H1 (cell line): ENCODE data around the gene MYH9. TPM values are rescaled to one million over a fixed set of nuclear protein-coding genes. Genes with fewer than 3 reads are reported as not detected.

Experiments used
- CTCF ChIA-PET: fragments of 300-600 bp; sonication (Branson Sonifier 250); formaldehyde crosslinking; loops from one replicate; lab custom pipeline; 2021; ENCODE audit not compliant: partially characterized antibody; lab: Charles Lee
- POLR2A ChIA-PET: fragments of 300-600 bp; sonication (Branson Sonifier 250); formaldehyde crosslinking; loops from one replicate; lab custom pipeline; 2021; ENCODE audit warnings: inconsistent platforms; ENCODE audit not compliant: partially characterized antibody; lab: Charles Lee
- DNase-seq, 2 experiments: peaks; one replicate each; pipeline versions ENCODE4 v3.0.0 to v3.0.0-alpha.2; 2010 to 2022; ENCODE audit warnings: low spot score in 2 of 2, low read depth in 1 of 2, mixed read lengths in 1 of 2
- FAIRE-seq: peaks from 2 replicates; lab custom pipeline; 2011; peaks lifted over from hg19 to GRCh38; lab: Jason Lieb, UNC
- H2AFZ ChIP-seq: 2 replicates; pipeline ENCODE4 v1.8.1; 2012; ENCODE audit warnings: low read length, inconsistent platforms
- H2AK5ac ChIP-seq: 2 replicates; pipeline ENCODE4 v1.6.1; 2013; ENCODE audit warnings: low read depth, low read length
- H2BK120ac ChIP-seq: replicated peaks from 2 replicates; pipeline ENCODE3; 2013; ENCODE audit warnings: low read depth, low read length, inconsistent platforms
- H2BK12ac ChIP-seq: 2 replicates; pipeline ENCODE4 v1.6.1; 2013; ENCODE audit warnings: low read depth, low read length
- H2BK15ac ChIP-seq: 2 replicates; pipeline ENCODE4 v1.6.1; 2013; ENCODE audit warnings: low read length
- H2BK20ac ChIP-seq: 2 replicates; pipeline ENCODE4 v1.6.1; 2013; ENCODE audit warnings: low read length
- H2BK5ac ChIP-seq: 2 replicates; pipeline ENCODE4 v1.6.1; 2013; ENCODE audit warnings: low read depth, low read length
- H3K14ac ChIP-seq: 2 replicates; pipeline ENCODE4 v1.6.1; 2013; ENCODE audit warnings: inconsistent platforms; ENCODE audit not compliant: insufficient read length
- H3K18ac ChIP-seq: 2 replicates; pipeline ENCODE4 v1.6.1; 2013; ENCODE audit warnings: low read length; ENCODE audit errors: extremely low read depth
- H3K23ac ChIP-seq: 2 replicates; pipeline ENCODE4 v1.6.1; 2013; ENCODE audit warnings: inconsistent platforms; ENCODE audit not compliant: insufficient read length
- H3K23me2 ChIP-seq: 2 replicates; pipeline ENCODE4 v1.6.1; 2013; ENCODE audit warnings: low read depth, low read length
- H3K27ac ChIP-seq: 2 replicates; pipeline ENCODE4 v1.6.1; 2011; ENCODE audit warnings: low read depth, low read length, inconsistent platforms
- H3K27me3 ChIP-seq, 4 experiments: replicated peaks in 1 of 4; 1 replicate in 1 of 4; 2 replicates in 3 of 4; pipeline versions ENCODE4 v1.6.1 to v1.8.1; 2011 to 2013; ENCODE audit warnings: low read length in 3 of 4, mild to moderate bottlenecking in 3 of 4, inconsistent platforms in 2 of 4, mixed read lengths in 2 of 4, moderate library complexity in 1 of 4; ENCODE audit not compliant: control insufficient read depth in 3 of 4, insufficient read depth in 3 of 4; ENCODE audit errors: extremely low read depth in 1 of 4
- H3K36me3 ChIP-seq, 4 experiments: 2 replicates each; pipeline versions ENCODE4 v1.6.1 to v1.8.1; 2011 to 2013; ENCODE audit warnings: mild to moderate bottlenecking in 4 of 4, low read length in 3 of 4, moderate library complexity in 2 of 4, control low read depth in 1 of 4, inconsistent platforms in 1 of 4; ENCODE audit not compliant: insufficient read depth in 4 of 4, control insufficient read depth in 2 of 4
- H3K4ac ChIP-seq: replicated peaks from 2 replicates; pipeline ENCODE3; 2013; ENCODE audit warnings: low read length, low read depth, mixed read lengths, inconsistent platforms; ENCODE audit not compliant: insufficient read length
- H3K4me1 ChIP-seq, 4 experiments: replicated peaks in 1 of 4; 1 replicate in 1 of 4; 2 replicates in 3 of 4; pipeline versions ENCODE4 v1.6.1 to v1.8.1; 2011 to 2013; ENCODE audit warnings: low read length in 3 of 4, inconsistent platforms in 2 of 4, mixed read lengths in 1 of 4; ENCODE audit not compliant: insufficient read depth in 4 of 4, control insufficient read depth in 3 of 4
- H3K4me2 ChIP-seq, 2 experiments: 2 replicates each; pipeline versions ENCODE4 v1.6.1 to v1.8.1; 2011 to 2013; ENCODE audit warnings: low read depth in 2 of 2, low read length in 2 of 2, control low read depth in 1 of 2, inconsistent platforms in 1 of 2, mild to moderate bottlenecking in 1 of 2; ENCODE audit not compliant: insufficient read depth in 1 of 2
- H3K4me3 ChIP-seq, 4 experiments: fragments of 200-600, 300-600 bp in 1 of 4; sonication (generic), shearing (Covaris generic), sonication (Bioruptor Twin) in 1 of 4; 2 replicates each; pipeline versions ENCODE4 v1.5.1 to v1.8.1; 2011 to 2016; ENCODE audit warnings: low read length in 4 of 4, low read depth in 3 of 4, control low read depth in 2 of 4, inconsistent platforms in 2 of 4, mild to moderate bottlenecking in 2 of 4, mixed read lengths in 1 of 4, moderate library complexity in 1 of 4; ENCODE audit not compliant: insufficient read depth in 2 of 4; ENCODE audit errors: extremely low read depth in 1 of 4
- H3K56ac ChIP-seq: replicated peaks from 2 replicates; pipeline ENCODE3; 2013; ENCODE audit warnings: low read depth, mild to moderate bottlenecking, mixed read lengths, low read length, inconsistent platforms; ENCODE audit not compliant: insufficient read length
- H3K79me1 ChIP-seq: 2 replicates; pipeline ENCODE4 v1.6.1; 2013; ENCODE audit warnings: low read depth, low read length, control low read depth
- H3K79me2 ChIP-seq, 2 experiments: 2 replicates each; pipeline versions ENCODE4 v1.6.1 to v1.8.1; 2012 to 2013; ENCODE audit warnings: low read length in 2 of 2, mild to moderate bottlenecking in 2 of 2, inconsistent platforms in 1 of 2; ENCODE audit not compliant: insufficient read depth in 2 of 2, control insufficient read depth in 1 of 2
- H3K9ac ChIP-seq, 4 experiments: replicated peaks in 1 of 4; 1 replicate in 1 of 4; 2 replicates in 3 of 4; pipeline versions ENCODE4 v1.6.1 to v1.8.1; 2011 to 2013; ENCODE audit warnings: low read depth in 3 of 4, low read length in 3 of 4, control low read depth in 2 of 4, mild to moderate bottlenecking in 2 of 4, moderate library complexity in 2 of 4, inconsistent platforms in 1 of 4; ENCODE audit errors: extremely low read depth in 1 of 4
- H3K9me3 ChIP-seq, 2 experiments: 2 replicates each; pipeline versions ENCODE4 v1.6.1 to v1.8.1; 2012 to 2013; ENCODE audit warnings: mild to moderate bottlenecking in 2 of 2, moderate library complexity in 2 of 2, control low read depth in 1 of 2, inconsistent platforms in 1 of 2, low read depth in 1 of 2, low read length in 1 of 2, mixed read lengths in 1 of 2; ENCODE audit not compliant: insufficient read depth in 2 of 2
- H4K20me1 ChIP-seq, 2 experiments: replicated peaks in 1 of 2; 2 replicates each; pipeline versions ENCODE3 to v1.8.1; 2011 to 2013; ENCODE audit warnings: inconsistent platforms in 2 of 2, low read length in 2 of 2, mild to moderate bottlenecking in 1 of 2; ENCODE audit not compliant: insufficient read depth in 2 of 2, control insufficient read depth in 1 of 2
- H4K5ac ChIP-seq: 2 replicates; pipeline ENCODE4 v1.6.1; 2013; ENCODE audit warnings: low read length, low read depth, mixed read lengths, inconsistent platforms; ENCODE audit not compliant: insufficient read length
- H4K8ac ChIP-seq: 2 replicates; pipeline ENCODE4 v1.8.0; 2013; ENCODE audit warnings: mild to moderate bottlenecking, moderate library complexity, low read length, inconsistent platforms; ENCODE audit not compliant: insufficient read depth; ENCODE audit errors: extremely low read depth
- H4K91ac ChIP-seq: replicated peaks from 2 replicates; pipeline ENCODE3; 2013; ENCODE audit warnings: low read length, mixed read lengths, inconsistent platforms; ENCODE audit not compliant: insufficient read length
- ATF2 ChIP-seq: IDR thresholded peaks from 2 replicates; pipeline ENCODE4 v1.6.1; 2012; ENCODE audit warnings: low read length, inconsistent platforms
- HDAC2 ChIP-seq, 2 experiments: fragments of 300-600 bp in 1 of 2; sonication (generic) in 1 of 2; IDR thresholded peaks; 2 replicates each; pipeline ENCODE4 v1.6.1; 2011 to 2012; ENCODE audit warnings: low read depth in 2 of 2, low read length in 2 of 2, mild to moderate bottlenecking in 2 of 2, moderate library complexity in 2 of 2, borderline replicate concordance in 1 of 2, inconsistent platforms in 1 of 2
- JUND ChIP-seq: IDR thresholded peaks from 2 replicates; pipeline ENCODE4 v1.6.1; 2011; ENCODE audit warnings: mild to moderate bottlenecking, improper control_type of control experiment, low read length
- MAFK ChIP-seq: IDR thresholded peaks from 2 replicates; pipeline ENCODE4 v1.6.1; 2012; ENCODE audit warnings: low read depth, mild to moderate bottlenecking, improper control_type of control experiment, low read length
- MAX ChIP-seq: IDR thresholded peaks from 2 replicates; pipeline ENCODE4 v1.6.1; 2012; ENCODE audit warnings: inconsistent platforms
- POLR2A ChIP-seq, 2 experiments: IDR thresholded peaks; 1 replicate in 1 of 2; 2 replicates in 1 of 2; pipeline ENCODE4 v1.6.1; 2011; ENCODE audit warnings: low read depth in 2 of 2, low read length in 2 of 2, mild to moderate bottlenecking in 2 of 2; ENCODE audit errors: control extremely low read depth in 1 of 2
- SP1 ChIP-seq: IDR thresholded peaks from 2 replicates; pipeline ENCODE4 v1.6.1; 2011; ENCODE audit warnings: low read depth, low read length
- SP2 ChIP-seq: IDR thresholded peaks from 2 replicates; pipeline ENCODE4 v1.6.1; 2012; ENCODE audit warnings: mild to moderate bottlenecking, low read length, inconsistent platforms
- SUZ12 ChIP-seq: fragments of 200-600 bp; sonication (generic); IDR thresholded peaks from 2 replicates; pipeline ENCODE4 v1.6.1; 2012; ENCODE audit warnings: mild to moderate bottlenecking, inconsistent platforms, low read length, moderate library complexity, mixed read lengths
- WGBS, 2 experiments: shearing (Covaris generic) in 1 of 2; methylation state at CpG; one replicate each; pipeline versions ENCODE4 v1.1.6 to v1.1.7; 2013 to 2015; ENCODE audit warnings: low lambda C conversion rate in 2 of 2, mixed read lengths in 2 of 2, inconsistent platforms in 1 of 2, low coverage in 1 of 2, missing lambda C conversion rate in 1 of 2; ENCODE audit not compliant: insufficient replicate concordance in 2 of 2, insufficient coverage in 1 of 2, insufficient read length in 1 of 2; ENCODE audit errors: extremely low coverage in 1 of 2, missing lambda C conversion rate in 1 of 2; 5-methylcytosine and 5-hydroxymethylcytosine counted together
- polyA plus RNA-seq, 7 experiments: library from polyadenylated mRNA; depleted of rRNA in 3 of 7; stranded (reverse) in 5 of 7; unstranded in 2 of 7; fragments of >200 nt in 5 of 7; fragments of 200-250 nt in 2 of 7; gene quantifications; 1 replicate in 5 of 7; 2 replicates in 1 of 7; 4 replicates in 1 of 7; pipeline versions ENCODE4 v1.2.1 to v1.2.3, GENCODE V29; 2011 to 2013; ENCODE audit warnings: missing spikeins in 2 of 7, mixed read lengths in 2 of 7
- total RNA-seq: library from RNA; stranded (reverse); fragmentation: NEBNext Ultra II Directional; extraction: Animal tissue kit (Norgen Biotek cat#: 25700); gene quantifications from 2 replicates; pipeline ENCODE4 v1.2.1, GENCODE V29; 2021

The MYH9 gene
- total and polyA plus RNA-seq, 2 of the 8 experiments (the other 6 are each of a cell fraction or from before 2014, with no cell fraction given), result 24.9 to 322 TPM

GRCh38 chr22:36239401-36240171, 148.2 kb downstream of the MYH9 start, which contains the start of gene APOL2:
Gene APOL2 (minus strand): TSS chr22:36239527. CDS start chr22:36233162, 6,365 bp downstream.
- H3K56ac ChIP-seq, result no peak within 1 kb of the TSS
- ChIA-PET POLR2A (interaction anchor here (0.6 to 1.9 kb wide), 9 partner anchors 9 to 242 kb away, joined by 3 to 8 read pairs (median 4); partner anchors contain the start of gene TXN2), CTCF (interaction anchor here (0.6 to 5.0 kb wide), 32 partner anchors 8 to 271 kb away, joined by 3 to 30 read pairs (median 6); partner anchors contain the start of genes APOL1 and APOL4)
- H2AFZ ChIP-seq, result peak within 1 kb of the TSS; percentile 94
- peak within 1 kb of the TSS; percentile 65; the same call in 1 of the 2 replicates for H2AK5ac ChIP-seq
- H2BK15ac ChIP-seq, result peak within 1 kb of the TSS; percentile 73; the same call in 1 of the 2 replicates
- peak within 1 kb of the TSS; percentile 52 for H4K91ac ChIP-seq
- peak within 1 kb of the TSS; percentile 65 for H3K18ac ChIP-seq
- DNase-seq (peak; percentile 77 to 83), FAIRE-seq (peak; percentile 83)
- peak within 1 kb of the TSS; percentile 47; the same call in 1 of the 2 replicates for H3K27ac ChIP-seq
- peaks cover 0 to 14% (median 9%) of the 10 kb centered on the region in 4 experiments; a peak in 6 of 7 replicates for H3K4me1 ChIP-seq
- no peaks in the 10 kb centered on the region for H3K9me3 ChIP-seq
- peak within 1 kb of the TSS; percentile 35 to 67 (median 40) for H3K4me3 ChIP-seq
- peak within 1 kb of the TSS; percentile 43 for H2BK12ac ChIP-seq
- WGBS, 2 experiments, result 12% methylated on average over 13 of the region's 13 CpGs; no CpG with 5 or more reads in 1 of the 2 experiments
- H2BK20ac ChIP-seq, result no peak within 1 kb of the TSS
- H4K8ac ChIP-seq, result peak within 1 kb of the TSS; percentile 22
- H3K4me2 ChIP-seq, result peak within 1 kb of the TSS; percentile 71 to 91
- peak within 1 kb of the TSS; percentile 82 for H2BK5ac ChIP-seq
- H3K79me1 ChIP-seq, result no peaks in the 10 kb centered on the region
- peaks cover 0 to 5% of the 10 kb centered on the region in 2 experiments; a peak in 1 of 4 replicates for H3K79me2 ChIP-seq
- H3K23me2 ChIP-seq, result peaks cover 3% of the 10 kb centered on the region
- H3K23ac ChIP-seq, result no peak within 1 kb of the TSS
- H4K5ac ChIP-seq, result peak within 1 kb of the TSS; percentile 65
- peak within 1 kb of the TSS; percentile 71 for H3K4ac ChIP-seq
- no peaks in the 10 kb centered on the region for H3K36me3 ChIP-seq
- H3K14ac ChIP-seq, result no peak within 1 kb of the TSS
- H2BK120ac ChIP-seq, result no peak within 1 kb of the TSS
- H3K27me3 ChIP-seq, result no peaks in the 10 kb centered on the region
- peak within 1 kb of the TSS in 3 of 4 experiments; percentile 52 to 56 (median 53); a peak in 5 of 7 replicates for H3K9ac ChIP-seq
- H4K20me1 ChIP-seq, result no peaks in the 10 kb centered on the region
- TF ChIP-seq POLR2A (IDR thresholded peaks at IDR 0.05; ENCODE audit: control extremely low read depth in 1 of 2, low read depth in 2 of 2, low read length in 2 of 2) (peak; percentile 34 to 61; a peak in 2 of 3 replicates), MAFK (peak; percentile 61; the same call in 1 of the 2 replicates), SP1 (no peak), SUZ12 (no peak), HDAC2 (IDR thresholded peaks at IDR 0.05; ENCODE audit: borderline replicate concordance in 1 of 2, low read depth in 2 of 2, low read length in 2 of 2) (peak in 1 of 2 experiments; percentile 42; a peak in 1 of 4 replicates), JUND (no peak), SP2 (no peak), ATF2 (0 out of 2 replicates have a peak, but pooled peaks have one; percentile 67), MAX (peak; percentile 80)
